GM18873 (cell line): ENCODE results near the gene CD69.

Source experiments
- ATAC-seq: cut with Tn5 transposase; IDR thresholded peaks from one replicate; pipeline ENCODE4 v1.9.1; 2021; ENCODE audit warnings: mild to moderate bottlenecking, moderate library complexity, moderate number of reproducible peaks; ENCODE audit not compliant: unreplicated experiment, low FRiP score

Gene CD69

DNA sequence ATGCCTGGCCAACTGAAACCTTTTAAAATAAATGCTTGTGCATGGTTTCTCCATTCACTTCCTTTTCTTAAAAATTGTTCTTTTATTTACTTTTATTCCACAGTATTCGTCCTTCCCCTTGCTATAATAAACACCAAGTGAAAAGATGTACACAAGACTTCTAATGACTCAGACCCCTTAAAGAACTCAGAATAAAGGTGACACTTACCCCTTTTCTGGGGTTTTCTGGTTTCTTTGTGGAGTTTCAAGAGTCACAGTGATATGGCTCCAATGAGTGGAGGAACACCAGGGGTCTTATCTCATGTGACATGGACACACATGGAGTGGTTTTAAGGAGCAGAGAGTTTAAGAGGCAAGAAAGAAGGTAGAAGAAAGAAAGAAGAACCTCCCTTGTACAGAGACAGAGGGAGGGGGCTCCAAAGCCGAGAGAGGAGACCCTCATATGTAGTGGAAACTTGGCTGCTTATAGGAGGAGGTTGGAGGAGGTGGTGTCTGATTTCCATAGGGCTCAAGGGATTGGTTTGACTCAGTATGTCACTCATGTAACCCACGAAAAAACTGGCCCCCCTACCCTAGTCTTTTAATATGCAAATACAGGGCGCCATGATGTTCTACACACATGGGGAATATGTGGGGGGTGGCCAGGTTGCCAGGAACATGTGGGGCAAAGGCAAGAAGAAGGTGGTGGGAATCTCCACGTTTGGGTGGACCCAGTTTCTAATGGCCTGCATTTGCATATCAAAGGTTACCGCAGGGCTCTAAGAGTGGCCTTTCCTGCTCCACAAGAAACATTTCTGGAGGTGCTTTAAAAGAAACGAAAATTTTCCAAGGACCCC lies 22.1 kb upstream of the CD69 start:
- no peak for ATAC-seq

DNA sequence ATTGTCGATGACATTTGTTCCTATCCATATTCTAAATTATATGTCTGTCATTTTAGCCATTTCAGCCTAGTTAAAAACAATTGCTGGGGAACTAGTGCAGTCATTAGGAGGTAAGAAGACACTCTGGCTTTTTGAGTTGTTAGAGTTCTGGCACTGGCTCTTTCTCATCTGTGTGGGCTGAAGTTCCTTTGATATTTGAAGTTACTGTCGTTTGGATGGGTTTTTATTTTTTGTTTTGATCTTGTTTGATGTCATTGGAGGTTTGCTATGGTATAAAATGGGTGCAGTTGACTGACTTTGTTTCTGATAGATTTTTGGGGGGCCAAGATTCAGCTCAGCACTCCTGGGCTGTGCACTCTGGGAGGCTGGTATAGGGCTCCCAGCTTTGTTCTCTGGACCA lies 20.7 kb upstream of the CD69 start:
- ATAC-seq: no peak

DNA sequence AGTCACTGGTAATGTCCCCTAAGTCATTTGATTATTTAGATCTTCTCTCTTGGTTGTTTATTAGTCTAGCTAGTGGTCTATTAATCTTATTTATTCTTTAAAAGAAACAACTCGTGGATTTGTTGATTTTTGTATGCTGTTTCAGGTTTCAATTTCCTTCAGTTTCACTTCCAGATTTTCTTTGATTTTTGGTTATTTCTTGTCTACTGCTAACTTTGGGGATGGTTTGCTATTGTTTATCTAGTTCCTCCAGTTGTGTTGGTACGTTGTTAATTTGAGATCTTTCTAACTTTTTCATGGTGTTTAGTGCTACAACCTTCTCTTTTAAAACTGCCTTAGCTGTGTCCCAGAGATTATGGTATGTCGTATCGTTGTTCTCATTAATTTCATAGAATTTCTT lies 18.5 kb upstream of the CD69 start:
- ATAC-seq: no peak

DNA sequence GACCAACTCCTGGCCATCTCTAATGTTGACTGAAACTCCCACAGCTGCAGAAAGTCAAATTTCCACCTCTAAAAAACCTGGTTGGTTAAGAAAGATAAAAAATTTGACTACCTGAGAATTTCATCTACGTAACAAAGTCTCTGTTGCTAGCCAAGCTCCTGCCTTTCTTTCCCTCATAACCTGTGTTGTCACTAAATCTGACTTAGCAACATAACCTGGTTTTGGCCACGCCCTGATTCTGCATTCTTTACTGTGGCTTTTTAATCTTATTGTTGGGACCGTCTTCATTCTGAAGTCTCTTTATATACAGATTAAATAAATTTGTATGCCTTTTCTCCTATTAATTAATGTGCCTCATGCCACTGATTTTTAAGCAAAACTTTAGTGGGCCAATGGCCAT lies 16.1 kb upstream of the CD69 start:
- no peak for ATAC-seq

DNA sequence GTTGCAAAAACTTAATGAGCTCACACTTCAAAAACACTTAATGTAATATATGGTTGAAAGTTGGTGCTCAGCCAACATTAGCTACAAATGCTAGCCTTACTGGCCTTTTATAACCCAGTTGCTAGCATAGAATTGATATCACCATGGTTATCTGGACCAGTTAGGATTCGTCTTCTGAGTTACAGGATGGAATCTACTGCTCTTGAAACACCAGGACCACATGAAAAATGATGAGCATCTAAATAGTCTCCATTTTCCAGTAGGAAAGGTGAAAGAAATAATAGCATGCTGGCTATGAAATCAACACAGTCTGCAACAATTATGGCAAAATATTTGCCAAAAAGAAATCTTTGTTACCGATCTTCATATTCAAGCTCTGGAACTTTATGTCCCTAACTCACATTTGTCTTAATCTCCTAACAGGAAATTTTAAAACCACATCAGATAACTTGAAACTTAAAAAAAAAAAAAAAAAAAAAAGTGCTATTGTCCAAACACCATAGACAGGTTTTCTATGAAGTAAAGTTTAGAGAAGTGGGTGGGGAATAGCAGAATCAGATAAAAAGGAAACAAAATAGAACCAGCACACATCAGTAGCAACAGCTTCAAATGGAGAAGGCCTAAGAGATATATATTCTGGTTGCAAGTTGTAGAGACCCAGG lies 12.6 kb upstream of the CD69 start:
- ATAC-seq: no peak

DNA sequence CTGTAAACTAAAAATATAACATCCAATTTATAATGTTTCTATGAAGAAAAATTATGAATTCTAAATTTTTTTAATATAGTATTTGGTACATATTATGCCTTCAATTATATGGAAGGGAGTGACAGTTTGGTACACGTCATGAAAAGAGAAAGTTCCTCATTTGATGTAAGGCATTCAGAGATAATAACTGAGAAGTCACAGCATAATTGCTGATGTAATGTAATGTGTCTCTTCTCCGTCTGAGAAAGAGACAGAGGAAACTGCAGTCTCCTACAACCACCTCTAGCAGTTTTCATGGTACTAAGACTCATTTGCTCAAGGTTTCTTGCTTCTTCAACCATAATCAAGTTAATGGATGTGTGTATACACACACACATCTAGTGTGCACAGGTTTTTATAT lies 2.3 kb upstream of the CD69 start:
- ATAC-seq: no peak

DNA sequence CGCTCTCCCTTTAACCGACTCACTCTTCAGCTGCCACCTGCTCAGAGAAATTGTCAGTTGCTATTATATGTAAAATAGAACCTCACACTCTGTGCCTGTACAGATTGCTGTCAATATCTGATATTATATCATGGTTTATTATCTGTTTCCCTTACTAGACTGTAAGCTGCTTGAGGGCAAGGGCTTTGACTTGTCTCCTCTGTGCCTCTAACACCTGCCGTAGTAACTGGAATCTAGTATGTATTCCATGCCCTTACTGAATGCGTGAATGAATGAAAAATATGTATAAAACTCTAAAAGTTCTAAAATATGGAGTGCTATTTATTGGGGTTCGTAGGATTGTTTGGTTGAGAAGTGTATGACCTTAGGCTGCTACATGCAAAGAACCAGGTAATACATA lies 1.7 kb upstream of the CD69 start:
- no peak for ATAC-seq

DNA sequence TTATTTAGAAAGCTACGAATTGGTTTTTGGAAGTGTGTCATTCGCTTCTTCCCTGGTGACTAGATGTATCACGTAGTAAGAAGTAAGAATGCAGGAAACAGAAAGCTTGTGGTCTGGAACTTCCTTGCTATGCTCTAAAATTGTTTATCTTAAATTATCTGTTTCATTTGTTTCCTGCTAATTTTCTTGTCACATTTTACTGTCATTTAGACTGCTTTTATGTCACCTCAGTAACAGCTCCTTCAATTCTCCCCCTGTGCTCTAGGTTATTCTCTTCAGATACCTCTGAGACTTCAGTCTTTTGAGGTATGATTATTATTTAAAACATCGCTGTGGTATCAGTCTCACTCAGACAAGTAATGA lies 699 bp upstream of the CD69 start:
- ATAC-seq: no peak

DNA sequence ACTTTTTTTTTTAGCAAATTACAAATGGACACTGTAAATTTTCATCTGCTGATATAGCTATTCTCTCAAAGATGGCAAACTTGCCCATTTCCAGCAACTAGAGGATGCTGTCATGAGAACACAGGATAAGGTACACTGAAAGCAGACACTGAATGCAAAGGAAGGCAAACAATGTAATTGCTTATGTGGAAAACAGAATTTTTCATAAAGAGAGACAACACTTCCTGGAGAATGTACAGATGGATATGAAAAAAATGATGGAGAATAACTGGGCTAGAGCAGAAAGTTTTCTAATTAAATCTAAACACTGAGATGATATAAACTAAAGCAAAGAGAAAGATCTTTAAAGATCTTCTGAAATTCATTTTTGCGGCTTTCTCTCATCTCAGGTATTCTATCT lies 581 bp downstream of the CD69 start:
- no peak for ATAC-seq

DNA sequence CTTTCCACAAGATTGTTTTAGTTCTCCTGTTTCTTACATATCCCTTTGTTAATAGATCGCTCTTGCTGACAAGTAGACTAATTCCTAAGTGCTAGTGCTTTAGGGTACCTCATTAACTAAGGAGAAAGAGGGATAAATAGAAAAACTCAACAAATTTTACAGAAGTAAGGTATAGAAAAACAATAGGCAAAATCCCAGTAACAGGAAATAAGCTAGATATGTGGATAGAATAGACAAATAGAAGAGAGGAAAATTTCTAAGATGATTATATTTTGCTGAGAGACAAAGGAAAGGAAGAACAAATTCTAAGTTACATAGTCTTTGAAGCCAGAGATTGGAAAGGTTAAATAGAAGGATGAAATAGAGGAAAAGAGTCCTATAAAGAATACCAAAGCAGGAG lies 1.0 kb downstream of the CD69 start:
- ATAC-seq: no peak

DNA sequence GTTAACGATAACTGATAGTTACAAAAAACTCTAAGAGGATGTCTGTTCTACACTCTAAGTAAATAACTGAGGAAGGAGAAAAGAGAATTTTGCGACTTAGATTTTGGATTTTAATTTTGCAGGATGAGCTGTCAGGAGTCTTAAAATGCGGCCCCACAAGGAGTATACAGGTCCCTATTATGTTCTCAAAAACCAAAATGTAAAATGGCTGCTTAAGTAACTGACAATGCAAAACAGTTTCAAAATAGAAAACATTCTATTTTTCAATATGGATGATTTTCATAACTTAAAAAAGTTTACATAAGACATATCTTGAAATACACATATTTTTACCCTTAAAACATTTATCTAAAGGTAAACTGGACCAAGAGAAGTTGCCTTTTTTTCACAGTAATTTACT lies 2.6 kb downstream of the CD69 start:
- ATAC-seq: no peak

DNA sequence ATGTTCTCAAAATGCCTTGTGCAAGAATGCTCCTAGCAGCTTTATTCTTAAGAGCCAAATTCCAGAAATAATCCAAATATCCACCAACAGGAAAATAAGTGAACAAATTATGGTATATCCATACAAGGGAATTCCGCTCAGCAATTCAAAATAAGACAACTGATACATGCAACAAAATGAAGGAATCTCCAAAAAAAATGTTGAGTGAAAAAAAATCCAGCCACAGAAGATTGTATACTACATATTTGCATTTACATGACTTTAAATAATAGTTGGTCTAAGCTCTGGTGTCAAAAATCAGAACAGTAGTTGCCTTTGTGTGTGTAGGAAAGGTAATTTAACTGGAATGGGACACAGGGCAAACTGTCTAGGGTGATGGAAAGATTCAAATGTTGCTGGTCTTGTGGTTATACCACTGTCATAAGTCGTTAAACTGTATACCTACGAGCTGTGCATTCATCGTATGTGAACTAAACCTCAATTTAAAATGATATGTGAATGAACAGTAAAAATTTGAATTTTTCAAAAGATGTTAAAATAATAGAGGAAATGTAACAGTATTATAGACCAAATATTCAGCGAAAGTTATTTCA lies 3.2 kb downstream of the CD69 start:
- ATAC-seq: no peak

DNA sequence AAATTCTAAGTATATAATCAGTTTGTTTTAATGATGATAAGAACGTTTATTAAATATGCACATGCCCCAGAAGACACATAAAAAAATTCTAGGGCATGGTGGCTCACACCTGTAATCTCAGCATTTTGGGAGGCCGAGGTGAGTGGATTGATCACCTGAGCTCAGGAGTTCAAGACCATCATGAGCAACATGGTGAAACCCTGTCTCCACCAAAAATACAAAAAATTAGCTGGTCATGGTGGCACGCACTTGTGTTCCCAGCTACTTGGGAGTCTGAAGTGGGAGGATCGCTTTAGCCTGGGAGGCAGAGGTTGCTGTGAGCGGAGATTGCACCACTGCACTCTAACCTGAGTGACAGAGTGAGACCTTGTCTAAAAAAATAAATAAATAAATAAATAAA lies 4.0 kb downstream of the CD69 start:
- ATAC-seq: no peak

DNA sequence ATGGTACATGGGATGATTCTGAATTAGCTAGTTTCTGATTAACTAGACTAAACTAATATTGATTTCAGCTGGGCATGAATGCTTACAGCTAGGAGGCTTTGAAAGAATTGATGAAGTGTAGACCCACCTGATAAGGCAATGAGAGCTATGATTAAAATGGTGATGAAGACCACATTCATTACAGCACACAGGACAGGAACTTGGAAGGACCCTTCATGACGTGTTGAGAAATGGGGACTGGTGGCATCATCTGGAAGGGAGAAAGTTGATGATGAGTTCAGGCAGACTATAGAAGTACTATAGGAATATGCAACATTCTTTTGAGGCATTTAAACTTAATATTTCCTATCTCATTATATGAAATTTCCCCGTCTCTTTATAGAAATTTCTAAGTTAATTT lies 4.5 kb downstream of the CD69 start:
- ATAC-seq: no peak

DNA sequence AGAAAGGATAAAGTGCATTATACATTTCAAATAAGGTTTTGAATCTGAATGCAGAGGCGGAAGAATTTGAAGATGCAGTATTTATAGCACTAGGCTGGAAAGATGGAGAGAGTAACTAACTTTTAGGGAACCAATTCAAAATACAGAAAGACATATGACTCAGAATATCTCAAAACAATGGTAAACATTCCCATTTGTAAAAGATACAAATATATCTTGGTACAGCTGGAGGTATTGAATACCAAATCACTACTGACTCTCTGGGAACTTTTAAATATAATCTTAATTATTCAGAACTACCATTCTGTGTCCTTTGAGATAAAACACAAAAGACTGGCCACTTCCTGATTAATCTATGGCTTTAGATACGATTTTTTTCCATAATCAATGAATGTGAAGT lies 5.1 kb downstream of the CD69 start:
- no peak for ATAC-seq

DNA sequence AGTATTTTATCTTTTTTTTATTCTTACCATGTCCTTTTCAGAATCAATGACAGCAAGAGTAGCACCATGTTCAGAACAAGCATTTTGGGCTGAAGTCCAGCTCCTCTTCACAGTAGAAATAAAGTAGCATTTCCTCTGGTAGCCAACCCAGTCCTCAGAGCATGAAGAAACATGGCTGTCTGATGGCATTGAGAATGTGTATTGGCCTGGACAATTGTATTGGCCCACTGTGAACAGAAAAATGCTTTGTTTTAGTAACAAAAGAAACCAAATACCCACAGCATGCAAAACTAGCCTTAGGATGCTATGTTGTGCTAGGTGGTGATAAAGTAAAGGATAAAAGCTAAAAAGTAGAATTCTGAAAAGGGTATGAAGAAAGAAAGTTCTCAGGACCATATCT lies 5.7 kb downstream of the CD69 start:
- ATAC-seq: no peak

DNA sequence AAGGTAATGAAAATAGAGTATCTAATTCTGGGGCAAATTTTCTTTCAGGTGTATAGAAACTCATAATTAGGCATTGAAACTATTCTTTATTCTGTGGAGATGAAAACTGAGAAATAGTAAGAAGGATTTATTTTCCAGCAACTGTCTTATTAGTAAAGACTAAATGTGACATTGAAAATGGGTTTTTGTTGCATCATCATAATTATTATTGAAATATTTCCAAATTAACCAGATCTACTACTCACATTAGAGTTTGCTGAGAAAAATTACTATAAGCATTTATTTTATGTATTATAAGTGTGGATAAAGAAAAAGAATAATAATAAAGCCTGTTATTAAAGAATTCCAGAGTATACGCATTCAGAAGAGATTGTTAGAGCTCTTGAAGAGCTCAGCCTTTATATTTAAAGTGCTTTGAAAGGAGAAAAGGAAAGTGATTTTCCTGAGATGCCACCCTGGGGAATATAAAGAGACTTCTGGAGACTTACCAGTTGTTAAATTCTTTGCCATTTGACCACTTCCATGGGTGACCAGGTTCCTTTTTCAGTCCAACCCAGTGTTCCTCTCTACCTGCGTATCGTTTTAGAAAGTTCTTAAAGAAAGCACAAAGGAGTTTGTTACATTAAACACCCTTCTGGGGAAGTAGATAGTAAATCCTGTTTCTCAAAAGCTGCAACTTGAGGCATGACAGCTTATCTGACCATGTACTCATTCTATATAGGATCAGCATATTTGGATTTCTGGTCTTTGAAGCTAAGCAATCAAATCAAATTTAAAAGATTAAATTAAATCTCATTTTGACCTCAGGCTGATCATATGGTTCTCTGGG lies 6.4 kb downstream of the CD69 start:
- ATAC-seq: no peak

DNA sequence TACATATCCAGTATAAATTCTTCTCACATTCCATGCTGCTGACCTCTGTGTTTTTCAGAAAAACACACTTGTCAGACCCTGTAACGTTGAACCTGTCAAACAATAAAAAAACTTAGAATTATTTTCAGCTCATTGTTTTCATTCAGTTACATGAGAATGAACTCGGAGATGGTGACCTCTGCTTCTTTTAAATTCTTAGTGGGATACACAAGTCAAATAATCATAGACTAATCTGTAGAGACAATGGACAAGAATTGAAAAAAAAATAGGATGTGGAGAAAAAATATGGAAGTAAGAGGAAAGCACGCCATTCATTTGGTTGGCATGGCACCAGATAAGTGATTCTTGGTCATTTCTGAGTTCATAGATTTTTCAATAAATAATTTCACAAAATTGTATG lies 7.2 kb downstream of the CD69 start:
- ATAC-seq: no peak

DNA sequence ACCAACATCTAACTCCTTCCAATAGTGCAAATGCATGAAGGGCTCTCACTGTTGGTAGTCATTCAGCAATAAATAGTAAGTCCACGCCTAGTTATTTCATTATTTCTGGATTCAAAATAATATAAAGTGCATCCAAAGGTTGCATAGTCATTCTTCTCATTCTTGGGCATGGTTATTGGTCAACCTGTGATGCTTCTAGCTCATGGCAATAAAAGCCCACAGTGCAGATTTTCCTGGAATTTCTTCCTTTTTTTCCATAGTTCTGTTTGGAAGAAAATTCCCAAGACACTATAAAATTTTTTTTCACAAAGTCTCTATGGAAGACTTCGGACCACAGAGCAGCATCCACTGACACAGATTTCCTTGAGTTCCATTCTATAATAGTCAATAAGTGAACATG lies 7.6 kb downstream of the CD69 start:
- ATAC-seq: no peak

DNA sequence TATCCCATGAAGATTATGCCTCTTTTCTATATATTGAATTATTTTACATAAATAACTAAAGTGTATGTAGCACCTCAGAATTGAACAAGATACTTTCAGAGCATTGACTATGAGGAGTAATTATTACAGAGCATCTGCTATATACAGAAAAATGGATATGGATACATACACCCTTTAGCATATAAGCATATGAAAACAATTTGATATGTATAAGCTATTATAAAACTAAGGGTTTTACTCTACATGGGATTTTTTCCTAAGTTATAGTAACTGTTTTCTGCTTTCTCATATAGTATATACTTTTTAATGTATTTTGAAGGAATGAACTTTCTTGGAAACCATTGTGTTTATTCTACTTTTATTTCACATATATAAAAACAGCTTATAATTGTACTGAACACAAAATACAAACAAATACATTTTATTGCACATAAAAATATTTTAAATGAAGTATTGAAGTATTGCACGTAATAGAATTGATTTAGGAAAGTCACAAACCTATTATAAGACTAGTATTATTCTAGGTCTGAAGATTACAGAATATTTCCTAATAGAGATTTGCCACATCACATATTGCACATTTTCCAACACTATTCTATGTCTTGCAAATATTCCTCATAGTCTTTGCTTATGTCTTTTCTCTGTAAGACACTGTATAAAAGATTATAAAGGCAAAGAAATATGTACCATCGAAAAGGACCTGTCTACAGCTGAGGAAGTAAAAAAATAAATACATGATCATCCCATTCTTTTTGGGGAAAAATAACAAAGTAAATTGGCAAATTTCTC lies 8.4 kb downstream of the CD69 start:
- no peak for ATAC-seq
